HG02798 (cell line): ENCODE results near the gene TGFBR3L.

ENCODE experiments used
- ATAC-seq: cut with Tn5 transposase; IDR thresholded peaks from one replicate; pipeline ENCODE4 v1.9.1; 2021; ENCODE audit warnings: mild to moderate bottlenecking; ENCODE audit not compliant: unreplicated experiment, poor library complexity

Gene TGFBR3L

GRCh38 chr19:7914598-7915045, at the start of gene TGFBR3L:
Gene TGFBR3L, plus strand, starts transcription at chr19:7914830.
- no peak for ATAC-seq

- no peak for ATAC-seq
Observed at GRCh38 chr19:7865262-7865911, 49.2 kb upstream of the TGFBR3L start.

GRCh38 chr19:7866399-7867091, 48.1 kb upstream of the TGFBR3L start:
- ATAC-seq, result no peak

GRCh38 chr19:7867092-7867844, 47.4 kb upstream of the TGFBR3L start:
- no peak for ATAC-seq

GRCh38 chr19:7868326-7868670, 46.3 kb upstream of the TGFBR3L start:
- ATAC-seq, result no peak

GRCh38 chr19:7868671-7869452, 45.8 kb upstream of the TGFBR3L start:
- peak; percentile 59 for ATAC-seq

GRCh38 chr19:7869453-7869909, 45.1 kb upstream of the TGFBR3L start:
- ATAC-seq, result peak; percentile 54

- ATAC-seq, result no peak
Observed at GRCh38 chr19:7869910-7870511, 44.6 kb upstream of the TGFBR3L start.

- ATAC-seq, result no peak
Observed at GRCh38 chr19:7870571-7871436, 43.8 kb upstream of the TGFBR3L start.

GRCh38 chr19:7871437-7872305, 43.0 kb upstream of the TGFBR3L start:
- no peak for ATAC-seq

- ATAC-seq, result no peak
Observed at GRCh38 chr19:7872306-7873204, 42.1 kb upstream of the TGFBR3L start.

GRCh38 chr19:7873304-7874075, 41.1 kb upstream of the TGFBR3L start:
- ATAC-seq, result no peak

- ATAC-seq, result no peak
Observed at GRCh38 chr19:7874076-7874896, 40.3 kb upstream of the TGFBR3L start, which contains the start of gene PRR36. Gene PRR36, minus strand, starts transcription at chr19:7874390. Its CDS starts 701 bp downstream, at chr19:7873689.

- ATAC-seq, result no peak
Observed at GRCh38 chr19:7874897-7875273, 39.7 kb upstream of the TGFBR3L start.

- ATAC-seq, result no peak
Observed at GRCh38 chr19:7877249-7877836, 37.3 kb upstream of the TGFBR3L start.
